ENCODE results near the gene FAM216B.
"Not testable (repeated sequence)": the region's sequence is repeated elsewhere in the genome, so short reads cannot be mapped to it uniquely, and the experiment has no call there.

FAM216B gene

GRCh38 chr13:42788601-42789000, 7.2 kb downstream of the FAM216B start:
- no peak for DNase-seq

DNA sequence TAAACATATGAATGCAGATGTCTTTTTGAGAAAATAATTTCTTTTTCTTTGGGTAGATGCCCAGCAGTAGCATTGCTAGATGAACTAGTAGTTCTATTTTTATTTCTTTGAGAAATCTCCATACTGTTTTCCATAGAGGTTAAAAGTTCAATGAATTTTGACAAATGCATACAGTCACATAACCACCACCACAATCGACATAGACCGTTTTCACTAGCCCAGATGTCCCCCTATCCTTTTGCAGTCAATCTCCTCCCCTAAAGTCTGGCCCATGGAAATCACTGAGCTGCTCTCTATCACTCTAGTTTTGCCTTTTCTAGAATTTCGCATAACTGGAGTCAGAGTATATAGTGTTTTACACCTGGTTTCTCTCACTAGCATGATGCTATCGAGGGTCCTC, 10.8 kb downstream of the FAM216B start:
- DNase-seq, result no peak

GRCh38 chr13:42794577-42795275, 13.3 kb downstream of the FAM216B start:
- no peak for DNase-seq

DNA sequence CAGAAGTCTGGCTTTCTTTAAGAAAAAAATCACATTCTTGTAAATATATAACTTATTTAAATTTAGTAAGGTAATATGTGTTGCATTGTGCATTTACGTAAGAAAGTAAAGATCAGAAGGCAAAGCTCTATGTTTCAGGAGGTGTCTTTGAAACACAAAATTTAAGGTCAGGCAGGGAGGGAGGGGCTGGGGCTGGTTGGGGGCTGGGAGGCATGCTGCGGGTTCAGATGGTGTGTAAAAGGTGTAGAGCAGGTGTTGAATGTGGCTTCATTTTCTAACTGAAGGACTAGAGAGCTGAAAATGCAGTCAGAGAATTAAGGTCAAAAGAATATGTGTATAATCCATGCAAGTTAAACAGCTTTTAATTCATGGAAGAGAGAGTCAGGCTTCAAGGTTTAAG, 14.3 kb downstream of the FAM216B start:
- no peak for DNase-seq

GRCh38 chr13:42796747-42797356, 15.5 kb downstream of the FAM216B start:
- no peak for DNase-seq

- DNase-seq, result no peak
These were observed 16.7 kb downstream of the FAM216B start for GRCh38 chr13:42798118-42798517.

DNA sequence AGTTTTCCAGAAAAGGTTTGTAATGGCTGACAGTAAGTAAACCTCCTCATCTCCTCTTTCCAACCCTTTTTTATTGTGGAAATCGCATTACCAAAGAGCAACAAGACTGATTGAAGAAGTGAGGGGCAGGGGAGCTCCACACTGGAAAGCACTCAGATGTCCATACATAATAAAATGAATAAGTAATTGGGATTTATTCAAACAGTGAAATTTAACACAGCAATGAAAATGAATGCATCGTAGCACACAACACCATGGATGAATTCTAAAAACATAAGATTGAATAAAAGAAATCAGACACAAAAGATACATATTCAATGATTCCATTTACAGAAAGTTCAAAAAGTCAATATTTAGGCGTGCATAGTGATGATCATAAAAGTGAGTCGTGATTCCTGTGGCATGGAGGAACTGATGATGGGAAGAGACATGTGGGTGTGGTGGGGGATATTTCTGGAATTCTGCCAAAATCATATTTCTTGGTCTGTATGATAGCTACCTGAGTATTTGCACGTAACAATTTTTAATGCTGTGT, 18.8 kb downstream of the FAM216B start:
- DNase-seq, result no peak

GRCh38 chr13:42803563-42804204, 22.3 kb downstream of the FAM216B start:
- DNase-seq, result no peak

DNA sequence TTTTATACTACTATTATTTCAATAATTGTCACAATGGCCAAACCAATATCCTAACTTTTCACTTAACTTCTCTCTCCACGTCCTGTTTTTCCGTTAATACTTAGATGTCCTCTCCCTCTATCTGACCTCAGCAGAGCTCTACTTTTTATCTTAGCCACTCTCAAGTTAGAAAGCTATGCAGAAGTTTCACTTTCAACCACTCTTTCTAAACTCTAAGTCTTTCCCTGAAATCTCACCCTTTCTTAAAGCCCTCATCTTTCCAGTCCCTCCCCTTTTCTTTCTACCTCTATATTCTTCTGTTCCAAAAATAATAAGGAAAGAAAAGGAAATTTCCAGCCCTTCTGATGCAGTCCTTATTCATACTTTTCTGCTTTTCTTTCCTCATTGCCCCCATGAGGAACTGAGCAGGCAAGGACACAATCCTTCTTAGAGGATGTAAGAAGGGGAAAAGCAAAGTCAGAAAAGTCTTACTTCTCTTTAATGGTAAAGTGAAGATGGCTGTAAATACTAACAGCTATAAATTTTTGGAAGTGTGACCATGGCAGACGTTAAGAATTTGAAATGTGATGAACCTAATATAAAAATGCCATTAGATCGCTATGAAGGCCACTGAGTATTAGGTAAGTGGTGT, 23.0 kb downstream of the FAM216B start:
- DNase-seq, result no peak

DNA sequence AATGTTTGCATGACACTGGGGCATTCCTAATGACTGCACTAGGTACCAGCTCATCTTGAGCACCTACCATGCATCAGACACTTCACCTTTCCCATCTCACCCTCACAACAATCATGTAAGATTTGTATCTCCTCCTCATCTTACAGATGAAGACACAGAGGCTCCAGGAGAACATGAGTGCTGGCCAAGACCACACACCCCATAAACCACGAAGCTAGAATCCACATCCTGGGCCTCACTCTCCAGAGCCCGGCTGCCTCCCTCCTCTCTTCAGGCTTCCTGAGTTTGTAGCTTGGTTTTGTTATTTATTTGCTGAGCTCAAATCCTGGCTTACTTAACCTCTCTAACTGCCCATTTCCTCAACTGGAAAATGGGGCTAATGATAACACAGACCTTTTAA, 25.9 kb downstream of the FAM216B start:
- no peak for DNase-seq

DNA sequence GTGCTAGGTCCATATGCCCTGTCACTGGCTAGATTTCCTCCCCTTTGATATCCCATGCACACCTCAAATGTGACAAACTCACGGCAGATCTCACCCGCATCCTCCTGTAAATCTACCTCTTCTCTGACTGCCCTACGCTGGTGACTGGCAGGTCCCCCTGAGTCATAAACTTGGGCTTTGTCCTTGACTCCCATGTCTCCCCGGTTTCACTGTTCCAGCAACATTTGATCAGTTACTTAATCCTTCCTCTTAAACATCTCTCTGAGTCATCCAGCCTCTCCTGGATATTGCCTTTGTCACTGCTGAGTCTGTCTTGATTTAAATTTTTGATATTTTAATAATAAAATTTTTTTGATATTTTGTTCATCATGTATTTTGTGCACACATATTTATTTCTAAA, 26.5 kb downstream of the FAM216B start:
- DNase-seq, result no peak

GRCh38 chr13:42808341-42808940, 27.1 kb downstream of the FAM216B start:
- DNase-seq, result no peak

- no peak for DNase-seq
These were observed 30.9 kb downstream of the FAM216B start for GRCh38 chr13:42812316-42812715.

DNA sequence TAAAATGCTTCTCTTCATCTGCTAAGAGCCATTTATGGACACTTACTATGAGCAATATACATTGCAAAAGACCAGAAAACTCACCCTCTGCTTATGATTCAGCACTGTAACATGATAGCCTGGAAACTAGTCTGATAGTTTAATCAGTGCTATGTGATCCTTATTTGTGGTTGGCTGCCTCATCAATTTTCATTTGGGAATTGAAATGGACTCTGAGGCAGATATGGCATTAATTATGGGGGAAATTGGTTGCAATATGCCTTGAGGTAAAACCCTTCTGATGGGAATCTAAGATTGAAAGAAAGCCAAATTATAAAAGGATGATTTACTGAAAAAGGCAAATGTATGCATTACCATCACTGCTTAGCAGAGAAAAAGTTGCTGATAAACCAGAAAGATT, 33.5 kb downstream of the FAM216B start:
- DNase-seq, result no peak

DNA sequence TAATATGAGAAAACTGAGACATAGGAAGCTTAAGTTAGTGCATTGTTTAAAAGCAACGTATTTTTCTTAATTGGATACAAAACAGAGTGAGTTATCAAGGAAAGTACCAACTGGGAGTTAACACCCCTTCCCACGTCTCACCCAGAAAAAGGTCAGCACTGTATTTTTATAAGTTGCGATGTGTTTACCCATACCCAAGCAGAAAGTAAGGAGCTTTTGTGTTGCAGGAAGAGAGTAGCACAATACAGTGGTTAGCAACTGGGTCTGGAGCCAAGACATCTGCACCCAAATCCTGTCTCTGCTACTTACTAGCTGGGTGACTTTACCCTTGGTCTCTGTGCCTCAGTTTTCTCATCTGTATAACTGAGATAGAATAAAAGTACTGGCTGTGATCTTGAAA, 34.3 kb downstream of the FAM216B start:
- no peak for DNase-seq

DNA sequence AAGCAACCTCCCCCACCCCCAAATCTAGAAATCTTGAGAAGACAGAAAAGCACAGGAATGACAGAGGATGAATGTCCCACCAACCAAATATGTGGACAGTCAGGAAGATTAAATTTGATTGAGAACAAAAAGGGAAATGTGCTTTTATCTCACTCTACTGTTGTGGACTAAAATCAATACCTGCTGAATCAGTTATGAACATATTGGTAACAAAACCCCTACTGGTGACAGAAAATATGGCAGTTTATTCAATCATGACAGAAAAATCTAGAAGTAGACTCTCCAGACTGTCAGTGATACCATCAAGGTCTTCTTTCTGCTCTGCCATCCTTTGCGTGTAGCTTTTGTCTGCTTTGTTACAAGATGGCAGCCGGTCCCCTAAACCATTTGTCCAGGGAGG, 35.2 kb downstream of the FAM216B start:
- no peak for DNase-seq

GRCh38 chr13:42819687-42820086, 38.3 kb downstream of the FAM216B start:
- DNase-seq, result not testable (repeated sequence)

- DNase-seq, result no peak
These were observed 39.1 kb downstream of the FAM216B start for GRCh38 chr13:42820451-42820850.

DNA sequence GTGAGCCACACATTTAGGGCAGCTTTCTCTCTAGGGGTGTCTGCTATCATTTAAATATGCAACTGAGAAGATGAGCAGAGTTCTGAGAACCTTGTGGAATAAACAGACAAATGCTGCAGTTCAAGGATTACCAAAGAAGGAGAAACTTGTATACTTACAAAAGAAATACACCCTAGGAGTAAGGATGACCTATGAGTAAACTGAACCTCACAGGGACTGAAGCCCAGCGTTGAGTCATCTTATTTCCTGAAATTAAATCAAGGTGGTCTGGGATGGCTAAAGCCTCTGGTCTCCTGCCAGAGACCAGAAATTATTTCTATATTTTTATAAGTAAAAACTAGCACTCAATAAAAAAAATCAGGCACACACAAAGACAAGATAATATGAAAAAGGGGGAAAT, 40.1 kb downstream of the FAM216B start:
- no peak for DNase-seq

DNA sequence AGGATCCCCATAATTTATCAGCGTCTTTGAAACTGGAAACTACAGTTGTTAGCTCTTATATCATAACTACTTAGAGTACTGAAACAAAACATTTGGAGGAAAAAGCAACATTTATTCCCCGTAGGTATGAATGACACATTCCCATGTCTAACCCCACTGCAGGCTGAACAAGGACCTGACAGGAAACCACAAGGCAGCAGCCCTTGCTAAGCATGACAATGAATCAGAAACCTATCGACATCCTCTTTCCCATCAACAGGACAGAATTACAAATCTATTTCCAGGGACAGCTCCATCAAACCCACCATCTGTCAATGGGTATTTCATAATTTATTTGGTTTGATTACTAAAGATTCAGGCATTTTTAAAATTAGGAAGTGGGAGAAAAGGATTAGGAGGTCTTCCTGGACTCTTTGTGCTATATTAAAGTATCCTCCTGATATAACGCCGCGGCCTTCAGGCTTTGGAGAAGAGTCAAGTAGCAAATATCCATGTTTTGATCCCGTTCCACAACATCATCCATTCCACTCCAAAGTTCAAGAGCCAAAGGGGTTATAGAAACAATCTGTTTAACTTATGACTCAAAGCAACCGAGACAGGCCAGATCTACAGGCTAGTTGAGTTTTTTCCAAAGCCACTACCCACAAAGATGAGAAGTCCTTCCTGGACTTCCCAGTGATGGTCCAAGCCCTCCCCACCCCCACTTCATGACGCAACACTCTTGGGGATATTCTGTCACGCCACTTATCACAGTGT, 51.1 kb downstream of the FAM216B start:
- no peak for DNase-seq

GRCh38 chr13:42834946-42835345, 53.6 kb downstream of the FAM216B start:
- DNase-seq, result no peak

- no peak for DNase-seq
These were observed 55.7 kb downstream of the FAM216B start for GRCh38 chr13:42836930-42837690.
